CD4-positive, alpha-beta T cell (primary cell): ENCODE measurements around the gene CSTPP1. TPM values are rescaled to one million over a fixed set of nuclear protein-coding genes. Genes with fewer than 3 reads are reported as not detected.

Source experiments
- ATAC-seq: fragments of 200-7000 bp; cut with Tn5 transposase; one replicate; pipeline ENCODE4 v1.10.0; 2022; ENCODE audit warnings: mild to moderate bottlenecking; ENCODE audit not compliant: poor library complexity
- CTCF ChIA-PET: fragments of 350-600 bp; sonication (Branson Sonifier 250); formaldehyde crosslinking; loops from one replicate; lab custom pipeline; 2021; ENCODE audit warnings: antibody characterized with exemption, inconsistent platforms; lab: Charles Lee
- POLR2A ChIA-PET: fragments of 350-600 bp; sonication (Branson Sonifier 250); formaldehyde crosslinking; loops from one replicate; lab custom pipeline; 2021; ENCODE audit warnings: antibody characterized with exemption, inconsistent platforms; lab: Charles Lee
- DNase-seq, 14 experiments: peaks; one replicate each; pipeline ENCODE4 v3.0.0-alpha.2; 2013 to 2020; ENCODE audit warnings: mixed read lengths in 2 of 14
- H3K27ac ChIP-seq, 2 donors: one replicate each; pipeline versions ENCODE4 v1.5.1 to v1.7.0; 2013; ENCODE audit warnings: low read length in 2 of 2, low read depth in 1 of 2, mild to moderate bottlenecking in 1 of 2
- H3K27me3 ChIP-seq, 2 experiments: 1 replicate in 1 of 2; 2 replicates in 1 of 2; pipeline versions ENCODE4 v1.6.1 to v1.7.0; 2013; ENCODE audit warnings: low read length in 2 of 2, control low read depth in 1 of 2, mild to moderate bottlenecking in 1 of 2, moderate library complexity in 1 of 2; ENCODE audit not compliant: insufficient read depth in 2 of 2, control insufficient read depth in 1 of 2
- H3K36me3 ChIP-seq: one replicate; pipeline ENCODE4 v1.6.1; 2013; ENCODE audit warnings: low read length, control low read depth; ENCODE audit not compliant: insufficient read depth
- H3K4me1 ChIP-seq: one replicate; pipeline ENCODE4 v1.6.1; 2013; ENCODE audit warnings: low read length, control low read depth; ENCODE audit not compliant: insufficient read depth
- H3K4me3 ChIP-seq: one replicate; pipeline ENCODE4 v1.5.1; 2013; ENCODE audit warnings: mild to moderate bottlenecking, low read length, moderate library complexity
- H3K9me3 ChIP-seq, 2 experiments: 1 replicate in 1 of 2; 2 replicates in 1 of 2; pipeline versions ENCODE4 v1.6.1 to v1.7.0; 2013; ENCODE audit warnings: low read length in 2 of 2, mild to moderate bottlenecking in 2 of 2, control low read depth in 1 of 2, moderate library complexity in 1 of 2; ENCODE audit not compliant: control insufficient read depth in 1 of 2, insufficient read depth in 1 of 2
- H3K27ac Mint-ChIP-seq: one replicate; pipeline ENCODE4 v1.8.0; 2020; ENCODE audit warnings: mixed read lengths
- H3K27me3 Mint-ChIP-seq: one replicate; pipeline ENCODE4 v1.8.0; 2021; ENCODE audit warnings: mixed read lengths
- H3K36me3 Mint-ChIP-seq: one replicate; pipeline ENCODE4 v1.8.0; 2021; ENCODE audit warnings: low read depth, mixed read lengths
- H3K4me1 Mint-ChIP-seq: one replicate; pipeline ENCODE4 v1.8.0; 2021; ENCODE audit warnings: low read depth, mixed read lengths
- H3K4me3 Mint-ChIP-seq: one replicate; pipeline ENCODE4 v1.8.0; 2020; ENCODE audit warnings: mild to moderate bottlenecking, mixed read lengths
- H3K9me3 Mint-ChIP-seq: one replicate; pipeline ENCODE4 v1.8.0; 2020; ENCODE audit warnings: mixed read lengths
- intact Hi-C, 2 experiments: fragments of 100-400 bp; cut with DNase I in 1 of 2; cut with micrococcal nuclease in 1 of 2; formaldehyde crosslinking; loops; one replicate each; pipeline versions ENCODE4 v1.15.1 to v1.9.0; 2023 to 2025; cut with DNase I, micrococcal nuclease
- polyA plus RNA-seq, 2 donors: library from polyadenylated mRNA; unstranded; fragments of 120-200 nt; gene quantifications; one replicate each; pipeline ENCODE4 v1.2.1, GENCODE V29; 2013
- total RNA-seq, 174 experiments: library from RNA in 2 of 174; stranded (reverse) in 2 of 174; gene quantifications; one replicate each; pipeline ENCODE4 v1.2.3 and lab custom pipeline; 2021 to 2026
- TF ChIP-seq, protein P1 (sequence below): fragments of 200-600 bp; IDR thresholded peaks from one replicate; pipeline ENCODE4 v1.8.0; 2022; ENCODE audit warnings: antibody characterized with exemption, mild to moderate bottlenecking

The CSTPP1 gene, protein sequence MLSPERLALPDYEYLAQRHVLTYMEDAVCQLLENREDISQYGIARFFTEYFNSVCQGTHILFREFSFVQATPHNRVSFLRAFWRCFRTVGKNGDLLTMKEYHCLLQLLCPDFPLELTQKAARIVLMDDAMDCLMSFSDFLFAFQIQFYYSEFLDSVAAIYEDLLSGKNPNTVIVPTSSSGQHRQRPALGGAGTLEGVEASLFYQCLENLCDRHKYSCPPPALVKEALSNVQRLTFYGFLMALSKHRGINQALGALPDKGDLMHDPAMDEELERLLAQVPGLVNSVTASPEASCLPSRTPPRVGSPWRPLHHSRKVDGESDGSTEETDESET
- total RNA-seq (1 to 10 TPM; 6.6 to 7.3 TPM), total RNA-seq (lab: John Stamatoyannopoulos, UW) (2.6 to 21.8 (median 12.2) reads per million in 172 experiments)
- polyA plus RNA-seq (2013, experiment 1 of 2), result 12.4 TPM
- 14.4 TPM for polyA plus RNA-seq (2013, experiment 2 of 2)

DNA sequence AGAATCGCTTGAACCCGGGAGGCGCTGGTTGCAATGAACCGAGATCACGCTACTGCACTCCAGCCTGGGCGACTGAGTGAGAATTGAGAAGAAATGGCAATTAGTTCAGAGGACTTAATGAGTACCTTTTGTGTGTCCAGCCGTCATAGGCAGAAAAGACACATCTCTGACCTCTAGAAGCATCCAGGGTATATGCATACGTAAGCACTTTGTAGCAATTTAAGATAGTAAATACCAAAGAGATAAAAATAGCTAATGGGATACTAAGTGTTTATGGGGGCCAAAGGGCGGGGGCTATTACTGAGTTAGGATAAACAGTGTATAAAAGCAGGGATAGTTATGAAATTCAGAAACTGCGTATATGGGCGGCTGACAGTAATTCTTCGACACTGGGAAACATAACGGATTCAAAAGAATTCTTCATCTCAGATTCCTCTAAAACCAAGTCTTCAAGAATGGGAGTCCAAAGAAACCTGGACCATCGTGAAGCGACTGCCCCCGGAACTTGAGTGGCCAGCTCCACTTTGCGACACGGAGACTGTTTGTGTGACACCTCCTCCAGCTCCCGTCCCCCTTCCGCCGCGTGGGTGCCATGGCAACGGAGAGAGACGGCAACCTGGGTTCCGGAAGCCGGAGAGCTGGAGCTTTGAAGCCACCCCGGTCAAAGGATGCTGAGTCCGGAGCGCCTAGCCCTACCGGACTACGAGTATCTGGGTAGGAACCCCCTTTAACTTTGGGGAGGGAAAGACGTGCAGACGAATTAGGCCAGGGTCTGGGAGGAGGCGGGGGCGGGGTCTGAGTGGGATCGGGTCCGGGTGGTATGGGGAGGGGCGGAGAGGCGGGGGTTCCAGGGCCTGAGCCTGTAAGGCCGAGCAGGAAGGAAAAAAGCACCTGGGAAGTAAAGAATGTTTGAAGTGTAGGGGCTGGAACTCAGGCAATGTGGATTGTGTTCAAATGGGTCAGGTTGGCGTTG, at the start of gene CSTPP1:
CSTPP1 (plus strand) TSS at position 624 of the 973 bp plus-strand sequence; CDS start at position 669, 45 bp downstream.
- peak; percentile 96 for ATAC-seq
- POLR2A ChIA-PET, result interaction anchor here (0.7 to 1.7 kb wide), 5 partner anchors 10 to 1090 kb away, joined by 3 to 9 read pairs (median 5); partner anchors contain the start of gene ACP2
- peak within 1 kb of the TSS; percentile 73 for H3K4me3 ChIP-seq
- Mint-ChIP-seq H3K27me3 (peaks cover 8% of the 10 kb centered on the region), H3K4me1 (peaks cover 22% of the 10 kb centered on the region), H3K36me3 (peaks cover 7% of the 10 kb centered on the region), H3K9me3 (no peaks in the 10 kb centered on the region), H3K27ac (peak within 1 kb of the TSS; percentile 83), H3K4me3 (peak within 1 kb of the TSS; percentile 91)
- peaks cover 18% of the 10 kb centered on the region for H3K4me1 ChIP-seq
- TF ChIP-seq, protein P1, sequence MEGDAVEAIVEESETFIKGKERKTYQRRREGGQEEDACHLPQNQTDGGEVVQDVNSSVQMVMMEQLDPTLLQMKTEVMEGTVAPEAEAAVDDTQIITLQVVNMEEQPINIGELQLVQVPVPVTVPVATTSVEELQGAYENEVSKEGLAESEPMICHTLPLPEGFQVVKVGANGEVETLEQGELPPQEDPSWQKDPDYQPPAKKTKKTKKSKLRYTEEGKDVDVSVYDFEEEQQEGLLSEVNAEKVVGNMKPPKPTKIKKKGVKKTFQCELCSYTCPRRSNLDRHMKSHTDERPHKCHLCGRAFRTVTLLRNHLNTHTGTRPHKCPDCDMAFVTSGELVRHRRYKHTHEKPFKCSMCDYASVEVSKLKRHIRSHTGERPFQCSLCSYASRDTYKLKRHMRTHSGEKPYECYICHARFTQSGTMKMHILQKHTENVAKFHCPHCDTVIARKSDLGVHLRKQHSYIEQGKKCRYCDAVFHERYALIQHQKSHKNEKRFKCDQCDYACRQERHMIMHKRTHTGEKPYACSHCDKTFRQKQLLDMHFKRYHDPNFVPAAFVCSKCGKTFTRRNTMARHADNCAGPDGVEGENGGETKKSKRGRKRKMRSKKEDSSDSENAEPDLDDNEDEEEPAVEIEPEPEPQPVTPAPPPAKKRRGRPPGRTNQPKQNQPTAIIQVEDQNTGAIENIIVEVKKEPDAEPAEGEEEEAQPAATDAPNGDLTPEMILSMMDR, result no peak
- intact Hi-C loops, result loop anchor here (2.0 to 10.0 kb wide), 9 partner anchors 234 to 1582 kb away; partner anchors contain the start of genes ACP2 (in 2 of the 2), AMBRA1 (in 1 of the 2), ARHGAP1 (in 1 of the 2) and CRY2 (in 1 of the 2)
- CTCF ChIA-PET, result interaction anchor here (1.1 kb wide), 1 partner anchor 217 kb away, joined by 3 read pairs; no protein-coding TSS in a partner anchor
- H3K9me3 ChIP-seq, result no peaks in the 10 kb centered on the region
- H3K27ac ChIP-seq, result peak within 1 kb of the TSS; percentile 28 to 39
- peaks cover 3% of the 10 kb centered on the region for H3K36me3 ChIP-seq
- peaks cover 0 to 3% of the 10 kb centered on the region in 2 experiments for H3K27me3 ChIP-seq
- DNase-seq, result peak; percentile 87 to 95 (median 92)

DNA sequence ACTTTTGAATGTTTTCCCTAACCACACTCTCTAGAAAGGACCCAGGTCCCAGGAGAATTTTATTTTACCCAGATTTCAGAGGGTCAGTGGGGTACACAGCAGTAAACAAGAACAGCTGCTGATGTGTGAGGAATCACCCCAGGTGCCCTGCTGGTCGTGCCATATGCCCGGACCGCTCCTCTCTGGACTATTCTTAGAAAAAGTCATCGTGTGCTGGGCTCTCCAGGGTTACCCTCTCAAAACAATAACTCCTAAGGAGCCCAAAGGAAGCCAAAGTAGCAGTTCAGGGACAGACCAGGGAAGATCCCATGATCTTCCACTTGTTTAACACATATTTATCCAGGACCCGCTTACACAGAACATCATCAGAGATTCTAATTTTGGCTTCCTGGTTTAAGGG, 47.9 kb upstream of the CSTPP1 start:
- no peaks in the 10 kb centered on the region for H3K9me3 Mint-ChIP-seq
- no peak overlapping the region for H3K4me3 Mint-ChIP-seq
- H3K4me1 Mint-ChIP-seq, result no peaks in the 10 kb centered on the region
- no peak for DNase-seq
- H3K27ac Mint-ChIP-seq, result no peak overlapping the region
- no peaks in the 10 kb centered on the region for H3K4me1 ChIP-seq
- intact Hi-C loops, result loop anchor here (1.0 to 5.0 kb wide), 4 partner anchors 265 to 964 kb away; no protein-coding TSS in a partner anchor
- ATAC-seq, result no peak
- H3K4me3 ChIP-seq, result no peak overlapping the region
- H3K27me3 ChIP-seq, result peaks cover 0 to 4% of the 10 kb centered on the region in 2 experiments
- no peaks in the 10 kb centered on the region for H3K36me3 Mint-ChIP-seq
- ChIA-PET CTCF (no interaction called here), POLR2A (no interaction called here)
- H3K36me3 ChIP-seq, result no peaks in the 10 kb centered on the region
- no peaks in the 10 kb centered on the region for H3K9me3 ChIP-seq
- H3K27me3 Mint-ChIP-seq, result peaks cover 15% of the 10 kb centered on the region
- H3K27ac ChIP-seq, result no peak overlapping the region
- TF ChIP-seq, protein P1, result no peak

DNA sequence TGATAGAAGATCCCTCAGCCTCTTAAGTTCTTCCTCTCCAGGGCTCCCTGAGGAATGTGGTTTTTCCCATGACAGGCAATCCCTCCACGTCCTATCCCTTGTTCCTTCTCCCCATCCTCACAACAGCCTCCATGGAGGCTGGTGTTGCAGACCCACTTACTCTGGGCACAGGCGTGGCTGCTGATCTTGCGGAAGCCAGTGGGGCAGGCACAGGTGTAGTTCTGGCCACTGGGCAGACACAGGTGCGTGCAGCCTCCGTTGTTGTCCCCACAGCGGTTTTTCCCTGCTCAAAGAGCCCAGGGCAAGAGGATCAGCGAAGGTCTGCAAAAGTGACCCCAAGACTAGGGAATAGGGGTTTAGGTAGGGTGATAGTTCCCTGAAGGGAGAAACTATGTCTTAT, 47.3 kb upstream of the CSTPP1 start:
- Mint-ChIP-seq H3K4me1 (no peaks in the 10 kb centered on the region), H3K9me3 (no peaks in the 10 kb centered on the region), H3K27me3 (peaks cover 13% of the 10 kb centered on the region), H3K36me3 (no peaks in the 10 kb centered on the region), H3K27ac (no peak overlapping the region), H3K4me3 (no peak overlapping the region)
- no peaks in the 10 kb centered on the region for H3K36me3 ChIP-seq
- intact Hi-C loops, result loop anchor here (1.0 to 5.0 kb wide), 4 partner anchors 264 to 963 kb away; no protein-coding TSS in a partner anchor
- H3K4me3 ChIP-seq, result no peak overlapping the region
- ATAC-seq (no peak), DNase-seq (no peak)
- no peaks in the 10 kb centered on the region for H3K9me3 ChIP-seq
- TF ChIP-seq, protein P1, result no peak
- no peak overlapping the region for H3K27ac ChIP-seq
- ChIA-PET CTCF (no interaction called here), POLR2A (no interaction called here)
- H3K4me1 ChIP-seq, result no peaks in the 10 kb centered on the region
- H3K27me3 ChIP-seq, result peaks cover 0 to 4% of the 10 kb centered on the region in 2 experiments
